PFSK-1 (cell line): Measurements from ENCODE around the gene MKNK1.

ENCODE experiments used
- FOXP2 ChIP-seq: optimal IDR thresholded peaks from 2 replicates; pipeline ENCODE3; 2011; ENCODE audit warnings: borderline replicate concordance, control low read depth, inconsistent platforms; ENCODE audit not compliant: insufficient read depth; ENCODE audit errors: extremely low read length, extremely low read depth
- POLR2AphosphoS5 ChIP-seq: IDR thresholded peaks from 2 replicates; pipeline ENCODE4 v1.6.1; 2012; ENCODE audit warnings: low read depth, mild to moderate bottlenecking, control low read depth, low read length, moderate library complexity
- REST ChIP-seq, 2 experiments: IDR thresholded peaks; 2 replicates each; pipeline versions ENCODE4 v1.6.1 to v1.8.0; 2011 to 2012; ENCODE audit warnings: low read depth in 2 of 2, low read length in 2 of 2, control low read depth in 1 of 2, inconsistent platforms in 1 of 2, mild to moderate bottlenecking in 1 of 2, moderate library complexity in 1 of 2; ENCODE audit not compliant: insufficient read depth in 1 of 2
- SIN3A ChIP-seq: IDR thresholded peaks from 2 replicates; pipeline ENCODE4 v1.6.1; 2012; ENCODE audit warnings: mild to moderate bottlenecking, low read length, moderate library complexity, borderline replicate concordance; ENCODE audit not compliant: insufficient read depth
- TAF1 ChIP-seq: IDR thresholded peaks from 2 replicates; pipeline ENCODE4 v1.6.1; 2012; ENCODE audit warnings: low read length, control low read depth, borderline replicate concordance; ENCODE audit not compliant: insufficient read depth

The MKNK1 gene

GRCh38 chr1:46614604-46614984 is 10.5 kb upstream of the MKNK1 start:
- TF ChIP-seq FOXP2 (no peak), TAF1 (no peak), SIN3A (no peak), POLR2AphosphoS5 (no peak), REST (IDR thresholded peaks at IDR 0.05; ENCODE audit: insufficient read depth in 1 of 2, low read depth in 2 of 2, low read length in 2 of 2) (no peak)

- TF ChIP-seq SIN3A = no peak
- no peak for TF ChIP-seq FOXP2
- no peak for TF ChIP-seq TAF1
- no peak for TF ChIP-seq REST (IDR thresholded peaks at IDR 0.05; ENCODE audit: insufficient read depth in 1 of 2, low read depth in 2 of 2, low read length in 2 of 2)
- no peak for TF ChIP-seq POLR2AphosphoS5
Measured at GRCh38 chr1:46613661-46614603, 9.9 kb upstream of the MKNK1 start.

GRCh38 chr1:46612937-46613660 is 9.0 kb upstream of the MKNK1 start:
- no peak for TF ChIP-seq POLR2AphosphoS5
- no peak for TF ChIP-seq REST (IDR thresholded peaks at IDR 0.05; ENCODE audit: insufficient read depth in 1 of 2, low read depth in 2 of 2, low read length in 2 of 2)
- TF ChIP-seq TAF1 = no peak
- TF ChIP-seq SIN3A = no peak
- no peak for TF ChIP-seq FOXP2

DNA sequence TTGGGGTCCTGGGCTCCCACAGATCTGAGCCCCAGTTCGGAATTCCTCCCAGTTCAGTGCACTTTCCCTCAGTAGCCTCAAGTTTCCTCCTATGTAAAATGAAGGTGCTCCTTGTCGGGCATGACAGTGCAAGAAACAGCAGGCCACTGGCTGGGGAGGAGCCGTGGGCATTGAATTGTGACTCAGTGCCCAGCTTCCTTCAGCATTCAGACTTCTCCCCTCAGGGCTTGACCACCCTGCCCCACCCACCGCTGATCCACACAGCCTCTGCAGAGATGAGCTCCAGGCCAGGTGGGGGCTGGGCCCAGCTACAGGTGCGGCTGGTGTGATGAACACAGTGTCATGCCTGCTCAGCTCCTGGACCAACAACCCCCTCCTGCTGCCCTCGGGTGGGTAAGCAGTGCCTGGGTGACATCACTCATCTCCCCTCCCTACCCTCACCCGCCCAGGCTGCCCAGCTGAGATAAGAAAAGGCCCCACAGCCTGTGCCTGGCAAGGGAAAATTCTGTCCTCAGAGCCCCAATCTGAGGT is 7.7 kb upstream of the MKNK1 start:
- no peak for TF ChIP-seq SIN3A
- TF ChIP-seq REST (IDR thresholded peaks at IDR 0.05; ENCODE audit: insufficient read depth in 1 of 2, low read depth in 2 of 2, low read length in 2 of 2) = no peak
- no peak for TF ChIP-seq TAF1
- TF ChIP-seq POLR2AphosphoS5 = no peak
- TF ChIP-seq FOXP2 = no peak
